ENCODE data around the gene C11orf68. TPM values are rescaled to one million over a fixed set of nuclear protein-coding genes. Genes with fewer than 3 reads are reported as not detected.

The C11orf68 gene
- total RNA-seq, 1 experiment from 2014 or later, result 31.9 TPM

GRCh38 chr11:65890324-65891218, 28.3 kb downstream of the C11orf68 start, which contains the start of gene CCDC85B (continued):
- TF ChIP-seq, protein P1, sequence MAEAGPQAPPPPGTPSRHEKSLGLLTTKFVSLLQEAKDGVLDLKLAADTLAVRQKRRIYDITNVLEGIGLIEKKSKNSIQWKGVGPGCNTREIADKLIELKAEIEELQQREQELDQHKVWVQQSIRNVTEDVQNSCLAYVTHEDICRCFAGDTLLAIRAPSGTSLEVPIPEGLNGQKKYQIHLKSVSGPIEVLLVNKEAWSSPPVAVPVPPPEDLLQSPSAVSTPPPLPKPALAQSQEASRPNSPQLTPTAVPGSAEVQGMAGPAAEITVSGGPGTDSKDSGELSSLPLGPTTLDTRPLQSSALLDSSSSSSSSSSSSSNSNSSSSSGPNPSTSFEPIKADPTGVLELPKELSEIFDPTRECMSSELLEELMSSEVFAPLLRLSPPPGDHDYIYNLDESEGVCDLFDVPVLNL (CRISPR knock-in tag; IDR thresholded peaks at IDR 0.05; ENCODE audit: borderline replicate concordance, low read depth), result no peak
- TF ChIP-seq SOX15 (CRISPR knock-in tag; IDR thresholded peaks at IDR 0.05) (no peak), ZNF232 (CRISPR knock-in tag; IDR thresholded peaks at IDR 0.05) (peak; percentile 79; the same call in 1 of the 2 replicates), FOXP1 (CRISPR knock-in tag; IDR thresholded peaks at IDR 0.05; ENCODE audit: borderline replicate concordance) (peak; percentile 98)
- TF ChIP-seq, protein P2, sequence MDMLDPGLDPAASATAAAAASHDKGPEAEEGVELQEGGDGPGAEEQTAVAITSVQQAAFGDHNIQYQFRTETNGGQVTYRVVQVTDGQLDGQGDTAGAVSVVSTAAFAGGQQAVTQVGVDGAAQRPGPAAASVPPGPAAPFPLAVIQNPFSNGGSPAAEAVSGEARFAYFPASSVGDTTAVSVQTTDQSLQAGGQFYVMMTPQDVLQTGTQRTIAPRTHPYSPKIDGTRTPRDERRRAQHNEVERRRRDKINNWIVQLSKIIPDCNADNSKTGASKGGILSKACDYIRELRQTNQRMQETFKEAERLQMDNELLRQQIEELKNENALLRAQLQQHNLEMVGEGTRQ (CRISPR knock-in tag; IDR thresholded peaks at IDR 0.05), result peak; percentile 62

DNA sequence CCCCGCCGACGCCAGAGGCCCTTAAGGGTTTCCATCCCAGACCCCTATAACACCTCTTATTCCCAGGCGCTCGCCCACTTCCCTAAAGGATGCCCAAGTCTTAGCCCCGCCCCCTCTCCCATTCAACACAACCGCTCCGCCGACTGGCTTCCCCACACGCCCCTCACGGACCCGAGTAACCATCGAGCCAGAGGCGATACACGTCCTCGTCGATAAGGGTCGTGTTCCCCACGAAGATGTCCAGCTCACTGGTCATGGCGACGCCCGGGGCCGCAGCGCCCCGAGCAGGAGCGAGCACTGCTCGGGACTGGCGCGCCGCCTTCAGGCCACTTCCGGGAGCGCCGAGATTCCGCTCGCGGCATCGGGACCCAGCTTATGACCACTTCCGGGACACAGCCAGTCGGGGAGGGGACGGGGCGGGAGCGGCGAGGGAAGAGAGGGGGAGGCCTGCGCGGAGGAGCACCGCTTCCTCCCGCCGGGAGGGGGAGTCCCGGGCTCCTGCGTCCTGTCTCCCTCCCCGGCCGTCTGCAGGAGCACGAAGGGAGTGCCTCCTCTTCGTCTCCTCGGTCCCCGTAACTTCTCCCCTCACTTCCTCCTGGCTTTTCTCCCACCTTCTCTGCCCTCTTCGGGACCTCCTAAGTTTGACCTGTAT, 30.6 kb downstream of the C11orf68 start, which contains the start of gene FIBP:
Gene FIBP, minus strand, starts transcription at position 309 of the 652 bp plus-strand sequence. Its CDS starts 53 bp downstream, at position 256.
- Mint-ChIP-seq H3K27ac (peak within 1 kb of the TSS; percentile 98), H3K9me3 (no peaks in the 10 kb centered on the region), H3K4me1 (peaks cover 44% of the 10 kb centered on the region), H3K4me3 (peak within 1 kb of the TSS; percentile 97), H3K27me3 (ENCODE audit: low read depth) (peaks cover 15% of the 10 kb centered on the region), H3K36me3 (peaks cover 36% of the 10 kb centered on the region)
- POLR2A ChIA-PET, result interaction anchor here (0.6 to 7.2 kb wide), 19 partner anchors 9 to 1295 kb away, joined by 3 to 90 read pairs (median 4); partner anchors contain the start of genes CFL1, CST6, CTSW and FOSL1
- CTCF ChIA-PET, result interaction anchor here (0.5 to 11.9 kb wide), 97 partner anchors 8 to 1980 kb away, joined by 3 to 539 read pairs (median 5); partner anchors contain the start of genes BANF1, C11orf68, CFL1 and CST6
- DNase-seq (ENCODE audit: low spot score) (peak; percentile 98), ATAC-seq (peak; percentile 64)
- TF ChIP-seq ZNF232 (CRISPR knock-in tag; IDR thresholded peaks at IDR 0.05) (no peak; the same call in 1 of the 2 replicates), CREM (CRISPR knock-in tag; IDR thresholded peaks at IDR 0.05) (peak; percentile 90), PREB (CRISPR knock-in tag; IDR thresholded peaks at IDR 0.05; ENCODE audit: borderline replicate concordance) (no peak), ZNF671 (CRISPR knock-in tag; IDR thresholded peaks at IDR 0.05) (no peak), HMGXB4 (CRISPR knock-in tag; IDR thresholded peaks at IDR 0.05) (peak; percentile 93), FOXK1 (CRISPR knock-in tag; IDR thresholded peaks at IDR 0.05) (peak; percentile 87; the same call in 1 of the 2 replicates), NR3C1 (CRISPR knock-in tag; conservative IDR thresholded peaks at IDR 0.05; ENCODE audit: low read depth) (no peak), PRDM15 (CRISPR knock-in tag; IDR thresholded peaks at IDR 0.05) (no peak), ZNF416 (CRISPR knock-in tag; IDR thresholded peaks at IDR 0.05) (no peak), ZNF423 (CRISPR knock-in tag; IDR thresholded peaks at IDR 0.05) (no peak), MYBL2 (CRISPR knock-in tag; IDR thresholded peaks at IDR 0.05) (no peak; the same call in 1 of the 2 replicates), MXD4 (CRISPR knock-in tag; IDR thresholded peaks at IDR 0.05; ENCODE audit: borderline replicate concordance) (no peak), HMGA2 (CRISPR knock-in tag; IDR thresholded peaks at IDR 0.05) (no peak), ELF4 (CRISPR knock-in tag; IDR thresholded peaks at IDR 0.05; ENCODE audit: low read depth) (no peak)
- TF ChIP-seq, protein P3, sequence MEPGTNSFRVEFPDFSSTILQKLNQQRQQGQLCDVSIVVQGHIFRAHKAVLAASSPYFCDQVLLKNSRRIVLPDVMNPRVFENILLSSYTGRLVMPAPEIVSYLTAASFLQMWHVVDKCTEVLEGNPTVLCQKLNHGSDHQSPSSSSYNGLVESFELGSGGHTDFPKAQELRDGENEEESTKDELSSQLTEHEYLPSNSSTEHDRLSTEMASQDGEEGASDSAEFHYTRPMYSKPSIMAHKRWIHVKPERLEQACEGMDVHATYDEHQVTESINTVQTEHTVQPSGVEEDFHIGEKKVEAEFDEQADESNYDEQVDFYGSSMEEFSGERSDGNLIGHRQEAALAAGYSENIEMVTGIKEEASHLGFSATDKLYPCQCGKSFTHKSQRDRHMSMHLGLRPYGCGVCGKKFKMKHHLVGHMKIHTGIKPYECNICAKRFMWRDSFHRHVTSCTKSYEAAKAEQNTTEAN (CRISPR knock-in tag; IDR thresholded peaks at IDR 0.05), result no peak
- TF ChIP-seq, protein P4, sequence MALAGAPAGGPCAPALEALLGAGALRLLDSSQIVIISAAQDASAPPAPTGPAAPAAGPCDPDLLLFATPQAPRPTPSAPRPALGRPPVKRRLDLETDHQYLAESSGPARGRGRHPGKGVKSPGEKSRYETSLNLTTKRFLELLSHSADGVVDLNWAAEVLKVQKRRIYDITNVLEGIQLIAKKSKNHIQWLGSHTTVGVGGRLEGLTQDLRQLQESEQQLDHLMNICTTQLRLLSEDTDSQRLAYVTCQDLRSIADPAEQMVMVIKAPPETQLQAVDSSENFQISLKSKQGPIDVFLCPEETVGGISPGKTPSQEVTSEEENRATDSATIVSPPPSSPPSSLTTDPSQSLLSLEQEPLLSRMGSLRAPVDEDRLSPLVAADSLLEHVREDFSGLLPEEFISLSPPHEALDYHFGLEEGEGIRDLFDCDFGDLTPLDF (CRISPR knock-in tag; IDR thresholded peaks at IDR 0.05), result no peak
- TF ChIP-seq, protein P5, sequence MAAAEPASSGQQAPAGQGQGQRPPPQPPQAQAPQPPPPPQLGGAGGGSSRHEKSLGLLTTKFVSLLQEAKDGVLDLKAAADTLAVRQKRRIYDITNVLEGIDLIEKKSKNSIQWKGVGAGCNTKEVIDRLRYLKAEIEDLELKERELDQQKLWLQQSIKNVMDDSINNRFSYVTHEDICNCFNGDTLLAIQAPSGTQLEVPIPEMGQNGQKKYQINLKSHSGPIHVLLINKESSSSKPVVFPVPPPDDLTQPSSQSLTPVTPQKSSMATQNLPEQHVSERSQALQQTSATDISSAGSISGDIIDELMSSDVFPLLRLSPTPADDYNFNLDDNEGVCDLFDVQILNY (CRISPR knock-in tag; IDR thresholded peaks at IDR 0.05), result peak; percentile 84; the same call in 1 of the 2 replicates
